ENCODE results near the gene SLC25A43.

The SLC25A43 gene

GRCh38 chrX:119465555-119465954 lies 66.4 kb downstream of the SLC25A43 start:
- Histone ChIP-seq H3F3A (ENCODE audit: insufficient read depth, low read length) (peaks cover 4% of the 10 kb centered on the region; the same call in 1 of the 2 replicates), H4K20me1 (ENCODE audit: insufficient read depth, low read length) (no peaks in the 10 kb centered on the region; the same call in 1 of the 2 replicates), H3K4me2 (ENCODE audit: low read depth, low read length) (no peak overlapping the region), H3K4me1 (ENCODE audit: low read length) (0 out of 2 replicates have a peak, but pooled peaks cover 3% of the 10 kb centered on the region), H3K27me3 (replicated peaks; ENCODE audit: insufficient read depth, low read length) (no peaks in the 10 kb centered on the region), H2AFZ (ENCODE audit: low read length) (no peak overlapping the region), H3K4me3 (ENCODE audit: low read length) (no peak overlapping the region), H3K27ac (ENCODE audit: low read length) (no peak overlapping the region), H3K9me2 (replicated peaks; ENCODE audit: insufficient read depth, low read length) (no peaks in the 10 kb centered on the region), H3K79me2 (ENCODE audit: low read length) (peaks cover 13% of the 10 kb centered on the region), H3K9me3 (replicated peaks; ENCODE audit: insufficient read depth, low read length) (no peaks in the 10 kb centered on the region), H3K9ac (ENCODE audit: low read length) (no peak overlapping the region), H3K36me3 (replicated peaks; ENCODE audit: insufficient read depth, low read length) (0 out of 2 replicates have a peak, but pooled peaks cover 5% of the 10 kb centered on the region)
- TF ChIP-seq EZH2 (optimal IDR thresholded peaks at IDR 0.05; ENCODE audit: low read depth, low read length) (no peak), CTCF (IDR thresholded peaks at IDR 0.05; ENCODE audit: low read length) (no peak), EZH2phosphoT487 (IDR thresholded peaks at IDR 0.05; ENCODE audit: low read length) (no peak)
- DNase-seq: no peak

GRCh38 chrX:119466970-119467369 lies 67.8 kb downstream of the SLC25A43 start:
- Histone ChIP-seq H3K36me3 (replicated peaks; ENCODE audit: insufficient read depth, low read length) (0 out of 2 replicates have a peak, but pooled peaks cover 5% of the 10 kb centered on the region), H3K4me2 (ENCODE audit: low read depth, low read length) (no peak overlapping the region)

GRCh38 chrX:119467433-119467832 lies 68.3 kb downstream of the SLC25A43 start:
- Histone ChIP-seq H3K36me3 (replicated peaks; ENCODE audit: insufficient read depth, low read length) (0 out of 2 replicates have a peak, but pooled peaks cover 5% of the 10 kb centered on the region), H3K9me3 (replicated peaks; ENCODE audit: insufficient read depth, low read length) (no peaks in the 10 kb centered on the region), H3K4me3 (ENCODE audit: low read length) (0 out of 2 replicates have a peak overlapping the region, but pooled peaks have one; percentile 88), H3K79me2 (ENCODE audit: low read length) (peaks cover 13% of the 10 kb centered on the region), H3K9ac (ENCODE audit: low read length) (no peak overlapping the region; the same call in 1 of the 2 replicates), H3F3A (ENCODE audit: insufficient read depth, low read length) (peaks cover 4% of the 10 kb centered on the region; the same call in 1 of the 2 replicates), H3K9me2 (replicated peaks; ENCODE audit: insufficient read depth, low read length) (no peaks in the 10 kb centered on the region), H3K4me1 (ENCODE audit: low read length) (0 out of 2 replicates have a peak, but pooled peaks cover 3% of the 10 kb centered on the region), H2AFZ (ENCODE audit: low read length) (peak overlapping the region; percentile 61; the same call in 1 of the 2 replicates), H3K27me3 (replicated peaks; ENCODE audit: insufficient read depth, low read length) (no peaks in the 10 kb centered on the region), H3K4me2 (ENCODE audit: low read depth, low read length) (peak overlapping the region; percentile 51), H4K20me1 (ENCODE audit: insufficient read depth, low read length) (no peaks in the 10 kb centered on the region; the same call in 1 of the 2 replicates), H3K27ac (ENCODE audit: low read length) (no peak overlapping the region)
- no peak for TF ChIP-seq EZH2 (optimal IDR thresholded peaks at IDR 0.05; ENCODE audit: low read depth, low read length)
- TF ChIP-seq CTCF (IDR thresholded peaks at IDR 0.05; ENCODE audit: low read length): no peak
- no peak for TF ChIP-seq EZH2phosphoT487 (IDR thresholded peaks at IDR 0.05; ENCODE audit: low read length)
- DNase-seq: no peak

More at GRCh38 chrX:119466970-119467369, 67.8 kb downstream of the SLC25A43 start:
- H3K27ac ChIP-seq (ENCODE audit: low read length): no peak overlapping the region
- no peak for TF ChIP-seq EZH2 (optimal IDR thresholded peaks at IDR 0.05; ENCODE audit: low read depth, low read length)
- TF ChIP-seq CTCF (IDR thresholded peaks at IDR 0.05; ENCODE audit: low read length): no peak
- no peak for TF ChIP-seq EZH2phosphoT487 (IDR thresholded peaks at IDR 0.05; ENCODE audit: low read length)
- H3K9me2 ChIP-seq (replicated peaks; ENCODE audit: insufficient read depth, low read length): no peaks in the 10 kb centered on the region
- H3K4me1 ChIP-seq (ENCODE audit: low read length): 0 out of 2 replicates have a peak, but pooled peaks cover 3% of the 10 kb centered on the region
- H3K9ac ChIP-seq (ENCODE audit: low read length): no peak overlapping the region
- no peaks in the 10 kb centered on the region for H3K27me3 ChIP-seq (replicated peaks; ENCODE audit: insufficient read depth, low read length)
- H3K4me3 ChIP-seq (ENCODE audit: low read length): no peak overlapping the region
- peaks cover 4% of the 10 kb centered on the region; the same call in 1 of the 2 replicates for H3F3A ChIP-seq (ENCODE audit: insufficient read depth, low read length)
- no peak overlapping the region for H2AFZ ChIP-seq (ENCODE audit: low read length)
- H4K20me1 ChIP-seq (ENCODE audit: insufficient read depth, low read length): no peaks in the 10 kb centered on the region; the same call in 1 of the 2 replicates
- peaks cover 13% of the 10 kb centered on the region for H3K79me2 ChIP-seq (ENCODE audit: low read length)
- no peak for DNase-seq
- H3K9me3 ChIP-seq (replicated peaks; ENCODE audit: insufficient read depth, low read length): no peaks in the 10 kb centered on the region

All from MM.1S (cell line).